DMS 273 treated with DMSO at 0.1 percent for 48 hours (cell line): ENCODE results near the gene CES2.
"Not testable (repeated sequence)": the region's sequence is repeated elsewhere in the genome, so short reads cannot be mapped to it uniquely, and the experiment has no call there.

ENCODE experiments used
- DNase-seq: peaks from one replicate; lab custom pipeline; 2025; lab: John Stamatoyannopoulos, UW

CES2 gene, protein sequence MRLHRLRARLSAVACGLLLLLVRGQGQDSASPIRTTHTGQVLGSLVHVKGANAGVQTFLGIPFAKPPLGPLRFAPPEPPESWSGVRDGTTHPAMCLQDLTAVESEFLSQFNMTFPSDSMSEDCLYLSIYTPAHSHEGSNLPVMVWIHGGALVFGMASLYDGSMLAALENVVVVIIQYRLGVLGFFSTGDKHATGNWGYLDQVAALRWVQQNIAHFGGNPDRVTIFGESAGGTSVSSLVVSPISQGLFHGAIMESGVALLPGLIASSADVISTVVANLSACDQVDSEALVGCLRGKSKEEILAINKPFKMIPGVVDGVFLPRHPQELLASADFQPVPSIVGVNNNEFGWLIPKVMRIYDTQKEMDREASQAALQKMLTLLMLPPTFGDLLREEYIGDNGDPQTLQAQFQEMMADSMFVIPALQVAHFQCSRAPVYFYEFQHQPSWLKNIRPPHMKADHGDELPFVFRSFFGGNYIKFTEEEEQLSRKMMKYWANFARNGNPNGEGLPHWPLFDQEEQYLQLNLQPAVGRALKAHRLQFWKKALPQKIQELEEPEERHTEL

GRCh38 chr16:66935314-66936011 is at the start of gene CES2:
Gene CES2, plus strand, starts transcription at chr16:66935516. Its CDS starts 120 bp downstream, at chr16:66935636.
- no peak for DNase-seq

GRCh38 chr16:66886321-66886720 is 49.0 kb upstream of the CES2 start:
- DNase-seq: no peak

DNA sequence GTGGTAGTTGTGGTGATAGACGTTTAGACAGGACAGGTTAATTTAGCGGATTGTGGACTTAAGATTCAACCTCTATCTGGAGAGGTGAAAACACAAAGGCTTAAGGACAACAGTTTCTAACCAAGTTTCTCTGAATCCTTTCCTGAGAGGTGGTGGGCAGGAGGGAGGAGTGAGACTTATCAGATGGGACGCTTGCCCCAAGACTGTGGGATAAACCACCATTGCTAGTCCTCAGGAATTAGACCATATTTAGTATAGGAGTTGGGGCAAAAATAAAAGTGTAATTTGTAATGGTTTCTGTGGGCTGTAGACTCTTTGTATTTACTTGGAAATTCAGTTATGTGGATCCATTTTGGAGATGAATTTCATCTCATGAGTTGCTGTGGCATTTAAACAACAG is 48.4 kb upstream of the CES2 start:
- no peak for DNase-seq

DNA sequence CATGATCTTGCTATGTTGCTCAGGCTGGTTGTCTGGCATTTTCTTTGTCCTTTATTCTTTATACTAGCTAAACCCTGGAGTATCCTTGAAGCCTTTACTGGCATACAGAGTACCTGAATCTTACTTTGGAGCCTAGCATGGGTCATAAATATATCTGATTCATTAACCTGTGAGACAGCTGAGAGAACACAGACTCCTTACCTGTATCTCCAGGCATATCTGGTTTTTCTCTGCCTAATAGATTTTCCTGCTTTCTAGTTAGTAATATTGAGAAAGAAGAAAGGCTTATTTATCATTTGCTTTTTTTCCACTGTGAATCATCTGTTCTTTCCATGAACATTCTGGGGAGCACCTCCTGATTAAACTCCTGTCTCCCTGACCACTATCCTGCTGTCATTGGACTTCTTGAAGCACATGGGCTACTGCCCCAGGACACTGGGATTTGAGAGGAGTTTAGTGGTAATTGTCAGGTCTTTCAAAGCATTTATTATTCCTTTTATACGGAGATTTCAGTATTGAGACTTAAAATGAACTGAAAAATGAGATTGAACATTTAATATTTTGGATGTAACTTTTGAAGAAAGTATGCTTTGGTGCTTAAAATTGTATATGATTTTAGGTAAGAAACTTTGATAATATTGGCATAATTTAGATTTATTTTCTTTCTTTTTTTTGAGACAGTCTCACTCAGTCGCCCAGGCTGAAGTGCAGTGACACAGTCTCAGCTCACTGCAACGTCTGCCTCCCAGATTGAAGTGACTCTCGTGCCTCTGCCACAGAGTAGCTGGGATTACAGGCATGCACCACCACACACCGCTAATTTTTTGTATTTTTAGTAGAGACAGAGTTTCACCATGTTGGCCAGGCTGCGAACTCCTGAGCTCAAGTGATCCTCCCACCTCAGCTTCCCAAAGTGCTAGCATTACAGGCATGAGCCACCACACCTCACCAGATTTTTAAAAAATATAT is 46.4 kb upstream of the CES2 start:
- DNase-seq: no peak

DNA sequence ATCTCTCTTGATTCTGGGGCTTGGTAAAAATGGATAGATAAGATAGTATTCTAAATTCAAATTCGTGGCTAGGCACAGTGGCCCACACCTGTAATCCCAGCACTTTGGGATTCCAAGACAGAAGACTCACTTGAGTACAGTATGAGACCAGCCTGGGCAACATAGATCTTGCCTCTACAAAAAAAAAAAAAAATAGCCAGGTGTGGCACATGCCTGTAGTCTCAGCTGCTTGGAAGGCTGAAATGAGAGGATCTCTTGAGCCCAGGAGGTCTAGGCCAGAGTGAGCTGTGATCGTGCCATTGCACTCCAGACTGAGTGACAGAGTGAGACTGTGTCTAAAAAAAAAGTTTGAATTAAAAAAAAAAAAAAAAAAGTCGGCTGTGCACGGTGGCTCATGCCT is 45.7 kb upstream of the CES2 start:
- no peak for DNase-seq

DNA sequence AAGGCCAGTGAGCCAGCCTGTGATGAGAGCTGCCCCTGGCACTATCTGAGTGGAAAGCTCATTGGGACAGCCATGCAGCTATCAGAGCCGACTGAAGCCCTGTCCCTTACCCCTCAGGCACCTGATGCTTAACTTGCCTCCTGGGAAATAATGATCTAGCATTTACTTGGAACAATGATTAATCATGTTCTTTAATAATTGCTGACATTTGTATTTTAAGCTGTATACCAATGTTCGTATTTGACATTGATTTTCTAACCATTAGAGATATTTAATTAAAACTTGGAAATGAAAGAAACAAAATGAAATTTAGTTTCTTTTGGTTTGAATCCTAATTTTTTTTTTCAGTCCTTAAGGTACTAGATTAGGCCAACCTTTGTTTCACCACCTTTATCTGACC is 44.5 kb upstream of the CES2 start:
- no peak for DNase-seq

DNA sequence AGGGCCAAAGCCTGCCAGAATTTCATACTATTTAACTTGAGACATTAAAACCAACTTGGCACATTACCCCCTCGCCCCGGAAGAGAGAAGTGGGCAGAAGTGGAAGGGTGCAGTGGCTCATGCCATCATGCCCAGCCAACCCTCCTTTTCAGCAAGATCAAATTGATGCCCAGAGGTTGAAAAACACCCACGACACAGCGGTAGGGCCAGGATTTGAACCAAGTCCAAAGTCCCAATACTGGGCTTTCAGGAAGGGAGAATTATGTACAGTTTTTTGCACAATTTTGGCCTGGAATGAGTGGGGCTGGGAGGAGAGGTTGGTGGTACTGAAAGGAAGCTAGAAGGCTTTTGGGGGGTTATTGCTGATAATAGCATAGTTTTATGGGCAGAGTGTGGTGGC is 44.0 kb upstream of the CES2 start:
- no peak for DNase-seq

DNA sequence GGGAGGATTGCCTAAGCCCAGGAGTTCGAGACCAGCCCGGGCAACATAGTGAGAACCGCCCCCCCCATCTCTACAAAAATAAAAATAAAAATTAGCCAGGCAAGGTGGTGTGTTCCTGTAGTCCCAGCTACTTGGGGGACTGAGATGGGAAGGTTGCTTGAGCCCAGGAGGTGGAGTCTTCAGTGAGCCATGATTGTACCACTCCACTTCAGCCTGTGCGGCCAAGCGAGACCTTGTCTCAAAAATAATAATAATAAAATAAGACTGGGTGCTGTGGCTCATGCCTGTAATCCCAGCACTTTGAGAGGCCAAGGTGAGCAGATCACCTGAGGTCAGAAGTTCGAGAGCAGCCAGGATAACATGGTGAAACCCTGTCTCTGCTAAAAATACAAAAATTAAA is 43.5 kb upstream of the CES2 start:
- no peak for DNase-seq

DNA sequence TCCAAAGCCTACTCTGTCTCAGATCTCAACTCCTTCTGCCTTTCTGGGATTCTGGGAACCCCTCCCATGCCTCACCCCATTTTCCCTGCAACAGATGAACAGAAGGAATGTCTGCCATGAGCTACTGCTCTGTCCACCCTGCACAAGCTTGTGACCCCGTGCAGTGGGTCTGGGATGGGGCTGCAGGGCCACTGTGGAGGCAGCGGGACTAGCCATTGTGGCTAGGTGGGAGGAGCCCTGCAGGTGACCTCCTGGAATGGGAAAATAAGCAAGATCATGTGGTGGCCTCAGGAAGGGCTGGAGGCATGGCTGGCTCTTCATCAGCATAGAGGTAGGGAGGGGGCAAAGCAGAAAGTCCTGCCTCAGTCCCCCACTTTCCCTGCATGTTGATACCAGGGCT is 41.3 kb upstream of the CES2 start:
- DNase-seq: no peak

GRCh38 chr16:66894948-66895688 is 40.2 kb upstream of the CES2 start:
- no peak for DNase-seq

GRCh38 chr16:66895689-66895979 is 39.7 kb upstream of the CES2 start:
- no peak for DNase-seq

GRCh38 chr16:66895999-66896398 is 39.3 kb upstream of the CES2 start:
- no peak for DNase-seq

DNA sequence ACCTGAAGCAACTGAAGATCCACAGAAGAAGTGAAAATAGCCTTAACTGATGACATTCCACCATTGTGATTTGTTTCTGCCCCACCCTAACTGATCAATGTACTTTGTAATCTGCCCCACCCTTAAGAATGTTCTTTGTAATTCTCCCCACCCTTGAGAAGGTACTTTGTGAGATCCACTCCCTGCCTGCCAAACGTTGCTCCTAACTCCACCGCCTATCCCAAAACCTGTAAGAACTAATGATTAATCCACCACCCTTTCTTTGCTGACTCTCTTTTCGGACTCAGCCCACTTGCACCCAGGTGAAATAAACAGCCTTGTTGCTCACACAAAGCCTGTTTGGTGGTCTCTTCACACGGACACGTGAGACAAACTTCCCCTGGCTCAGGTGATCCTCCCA is 38.6 kb upstream of the CES2 start:
- DNase-seq: not testable (repeated sequence)

DNA sequence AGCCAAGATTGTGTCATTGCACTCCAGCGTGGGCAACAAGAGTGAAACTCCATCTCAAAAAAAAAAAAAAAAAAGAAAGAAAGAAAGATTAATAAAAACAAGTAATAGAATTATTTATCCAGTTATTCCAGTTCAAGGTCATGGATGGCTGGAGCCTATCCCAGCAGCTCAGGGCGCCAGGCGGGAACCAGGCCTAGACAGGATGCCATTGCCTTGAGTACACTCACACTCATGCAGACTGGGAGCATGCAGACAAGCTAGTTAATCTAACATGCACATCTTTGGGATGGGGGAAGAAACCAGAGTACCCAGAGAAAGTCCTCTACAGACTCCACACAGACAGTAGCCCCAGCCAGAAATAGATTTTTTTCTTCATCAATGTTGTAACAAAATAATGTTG is 37.1 kb upstream of the CES2 start:
- DNase-seq: no peak

GRCh38 chr16:66898933-66899309 is 36.4 kb upstream of the CES2 start:
- DNase-seq: no peak

GRCh38 chr16:66899310-66899944 is 35.9 kb upstream of the CES2 start:
- no peak for DNase-seq

DNA sequence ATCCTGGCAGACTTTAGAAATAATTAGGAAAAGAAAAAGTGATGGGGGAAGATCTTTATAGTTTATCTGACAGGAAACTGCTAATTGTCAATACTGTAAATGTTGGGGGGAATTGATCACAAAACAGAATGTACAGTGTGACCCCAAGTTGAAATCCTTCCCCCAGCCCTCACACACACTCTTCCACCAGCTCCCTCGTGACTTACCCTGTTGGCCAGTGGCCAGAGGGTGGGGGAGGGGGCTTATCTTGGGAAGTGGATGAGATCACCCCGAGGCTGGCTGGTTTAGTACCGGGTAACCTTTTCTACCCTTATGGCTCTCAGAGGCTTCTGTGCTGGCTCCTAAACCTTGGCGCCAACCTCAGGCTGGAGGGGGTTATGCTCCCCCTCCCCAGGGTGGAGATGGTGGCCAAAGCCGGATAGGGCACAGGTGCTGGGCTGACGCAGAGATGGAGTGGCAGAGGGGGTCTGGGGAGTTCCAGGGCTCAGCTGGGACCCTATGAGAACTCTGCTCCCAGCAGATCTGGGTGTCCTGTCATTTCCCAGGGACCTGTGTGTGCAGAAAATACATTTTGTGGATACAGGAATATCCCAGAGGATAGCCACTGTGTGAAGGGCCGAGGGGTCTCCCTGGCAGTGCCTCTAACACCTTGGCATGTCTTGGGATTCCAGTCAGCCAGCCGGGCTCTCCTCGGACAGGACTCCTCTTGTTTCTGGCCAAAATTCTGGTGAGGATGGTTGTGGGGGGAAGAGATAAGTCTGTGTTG is 35.2 kb upstream of the CES2 start:
- no peak for DNase-seq

DNA sequence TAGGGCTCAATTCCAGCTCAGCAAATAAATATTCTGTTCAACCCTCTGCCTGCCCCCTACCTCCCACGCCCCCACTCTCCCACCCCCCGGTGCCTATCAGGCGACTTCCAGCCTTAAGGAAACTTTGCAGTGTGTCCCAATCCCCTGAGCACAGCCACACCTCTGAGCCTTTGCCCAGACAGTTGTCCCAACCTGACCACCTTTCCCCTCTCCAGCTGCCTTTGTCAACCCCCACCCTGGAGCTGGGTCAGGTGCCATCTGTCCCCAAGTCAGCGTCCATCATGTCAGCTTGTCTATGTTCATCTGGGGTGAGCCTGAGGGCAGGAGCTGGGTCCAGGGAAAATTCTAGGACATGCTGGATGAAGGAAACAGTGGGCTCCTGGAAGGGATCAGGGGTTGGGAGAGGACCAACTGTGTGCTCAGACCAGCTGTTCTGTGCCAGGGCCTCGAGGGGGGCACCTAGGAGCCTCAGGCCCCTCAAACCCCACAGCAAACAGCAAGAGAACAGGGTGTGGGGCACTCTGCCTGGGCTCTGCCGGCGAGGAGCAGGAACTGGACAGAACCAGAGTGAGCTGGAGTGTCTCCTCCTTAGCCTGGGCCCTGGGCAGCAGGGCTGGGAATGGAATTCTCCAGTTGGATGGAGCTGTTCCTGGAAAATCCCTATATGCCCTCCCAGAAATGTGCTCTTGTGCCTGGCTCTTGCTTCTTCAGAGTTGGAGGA is 34.4 kb upstream of the CES2 start:
- no peak for DNase-seq

- DNase-seq: no peak
These were observed 33.7 kb upstream of the CES2 start for GRCh38 chr16:66901626-66902025.
